H1 (cell line): ENCODE data around the gene SEL1L. TPM values are rescaled to one million over a fixed set of nuclear protein-coding genes. Genes with fewer than 3 reads are reported as not detected.

Experiments
- CTCF ChIA-PET: fragments of 300-600 bp; sonication (Branson Sonifier 250); formaldehyde crosslinking; loops from one replicate; lab custom pipeline; 2021; ENCODE audit not compliant: partially characterized antibody; lab: Charles Lee
- POLR2A ChIA-PET: fragments of 300-600 bp; sonication (Branson Sonifier 250); formaldehyde crosslinking; loops from one replicate; lab custom pipeline; 2021; ENCODE audit warnings: inconsistent platforms; ENCODE audit not compliant: partially characterized antibody; lab: Charles Lee
- DNase-seq, 2 experiments: peaks; one replicate each; pipeline versions ENCODE4 v3.0.0 to v3.0.0-alpha.2; 2010 to 2022; ENCODE audit warnings: low spot score in 2 of 2, low read depth in 1 of 2, mixed read lengths in 1 of 2
- FAIRE-seq: peaks from 2 replicates; lab custom pipeline; 2011; peaks lifted over from hg19 to GRCh38; lab: Jason Lieb, UNC
- H2AFZ ChIP-seq: 2 replicates; pipeline ENCODE4 v1.8.1; 2012; ENCODE audit warnings: low read length, inconsistent platforms
- H2AK5ac ChIP-seq: 2 replicates; pipeline ENCODE4 v1.6.1; 2013; ENCODE audit warnings: low read depth, low read length
- H2BK120ac ChIP-seq: replicated peaks from 2 replicates; pipeline ENCODE3; 2013; ENCODE audit warnings: low read depth, low read length, inconsistent platforms
- H2BK12ac ChIP-seq: 2 replicates; pipeline ENCODE4 v1.6.1; 2013; ENCODE audit warnings: low read depth, low read length
- H2BK15ac ChIP-seq: 2 replicates; pipeline ENCODE4 v1.6.1; 2013; ENCODE audit warnings: low read length
- H2BK20ac ChIP-seq: 2 replicates; pipeline ENCODE4 v1.6.1; 2013; ENCODE audit warnings: low read length
- H2BK5ac ChIP-seq: 2 replicates; pipeline ENCODE4 v1.6.1; 2013; ENCODE audit warnings: low read depth, low read length
- H3K14ac ChIP-seq: 2 replicates; pipeline ENCODE4 v1.6.1; 2013; ENCODE audit warnings: inconsistent platforms; ENCODE audit not compliant: insufficient read length
- H3K18ac ChIP-seq: 2 replicates; pipeline ENCODE4 v1.6.1; 2013; ENCODE audit warnings: low read length; ENCODE audit errors: extremely low read depth
- H3K23ac ChIP-seq: 2 replicates; pipeline ENCODE4 v1.6.1; 2013; ENCODE audit warnings: inconsistent platforms; ENCODE audit not compliant: insufficient read length
- H3K23me2 ChIP-seq: 2 replicates; pipeline ENCODE4 v1.6.1; 2013; ENCODE audit warnings: low read depth, low read length
- H3K27ac ChIP-seq: 2 replicates; pipeline ENCODE4 v1.6.1; 2011; ENCODE audit warnings: low read depth, low read length, inconsistent platforms
- H3K27me3 ChIP-seq, 4 experiments: replicated peaks in 1 of 4; 1 replicate in 1 of 4; 2 replicates in 3 of 4; pipeline versions ENCODE4 v1.6.1 to v1.8.1; 2011 to 2013; ENCODE audit warnings: low read length in 3 of 4, mild to moderate bottlenecking in 3 of 4, inconsistent platforms in 2 of 4, mixed read lengths in 2 of 4, moderate library complexity in 1 of 4; ENCODE audit not compliant: control insufficient read depth in 3 of 4, insufficient read depth in 3 of 4; ENCODE audit errors: extremely low read depth in 1 of 4
- H3K36me3 ChIP-seq, 4 experiments: 2 replicates each; pipeline versions ENCODE4 v1.6.1 to v1.8.1; 2011 to 2013; ENCODE audit warnings: mild to moderate bottlenecking in 4 of 4, low read length in 3 of 4, moderate library complexity in 2 of 4, control low read depth in 1 of 4, inconsistent platforms in 1 of 4; ENCODE audit not compliant: insufficient read depth in 4 of 4, control insufficient read depth in 2 of 4
- H3K4ac ChIP-seq: replicated peaks from 2 replicates; pipeline ENCODE3; 2013; ENCODE audit warnings: low read length, low read depth, mixed read lengths, inconsistent platforms; ENCODE audit not compliant: insufficient read length
- H3K4me1 ChIP-seq, 4 experiments: replicated peaks in 1 of 4; 1 replicate in 1 of 4; 2 replicates in 3 of 4; pipeline versions ENCODE4 v1.6.1 to v1.8.1; 2011 to 2013; ENCODE audit warnings: low read length in 3 of 4, inconsistent platforms in 2 of 4, mixed read lengths in 1 of 4; ENCODE audit not compliant: insufficient read depth in 4 of 4, control insufficient read depth in 3 of 4
- H3K4me2 ChIP-seq, 2 experiments: 2 replicates each; pipeline versions ENCODE4 v1.6.1 to v1.8.1; 2011 to 2013; ENCODE audit warnings: low read depth in 2 of 2, low read length in 2 of 2, control low read depth in 1 of 2, inconsistent platforms in 1 of 2, mild to moderate bottlenecking in 1 of 2; ENCODE audit not compliant: insufficient read depth in 1 of 2
- H3K4me3 ChIP-seq, 4 experiments: fragments of 200-600, 300-600 bp in 1 of 4; sonication (generic), shearing (Covaris generic), sonication (Bioruptor Twin) in 1 of 4; 2 replicates each; pipeline versions ENCODE4 v1.5.1 to v1.8.1; 2011 to 2016; ENCODE audit warnings: low read length in 4 of 4, low read depth in 3 of 4, control low read depth in 2 of 4, inconsistent platforms in 2 of 4, mild to moderate bottlenecking in 2 of 4, mixed read lengths in 1 of 4, moderate library complexity in 1 of 4; ENCODE audit not compliant: insufficient read depth in 2 of 4; ENCODE audit errors: extremely low read depth in 1 of 4
- H3K56ac ChIP-seq: replicated peaks from 2 replicates; pipeline ENCODE3; 2013; ENCODE audit warnings: low read depth, mild to moderate bottlenecking, mixed read lengths, low read length, inconsistent platforms; ENCODE audit not compliant: insufficient read length
- H3K79me1 ChIP-seq: 2 replicates; pipeline ENCODE4 v1.6.1; 2013; ENCODE audit warnings: low read depth, low read length, control low read depth
- H3K79me2 ChIP-seq, 2 experiments: 2 replicates each; pipeline versions ENCODE4 v1.6.1 to v1.8.1; 2012 to 2013; ENCODE audit warnings: low read length in 2 of 2, mild to moderate bottlenecking in 2 of 2, inconsistent platforms in 1 of 2; ENCODE audit not compliant: insufficient read depth in 2 of 2, control insufficient read depth in 1 of 2
- H3K9ac ChIP-seq, 4 experiments: replicated peaks in 1 of 4; 1 replicate in 1 of 4; 2 replicates in 3 of 4; pipeline versions ENCODE4 v1.6.1 to v1.8.1; 2011 to 2013; ENCODE audit warnings: low read depth in 3 of 4, low read length in 3 of 4, control low read depth in 2 of 4, mild to moderate bottlenecking in 2 of 4, moderate library complexity in 2 of 4, inconsistent platforms in 1 of 4; ENCODE audit errors: extremely low read depth in 1 of 4
- H3K9me3 ChIP-seq, 2 experiments: 2 replicates each; pipeline versions ENCODE4 v1.6.1 to v1.8.1; 2012 to 2013; ENCODE audit warnings: mild to moderate bottlenecking in 2 of 2, moderate library complexity in 2 of 2, control low read depth in 1 of 2, inconsistent platforms in 1 of 2, low read depth in 1 of 2, low read length in 1 of 2, mixed read lengths in 1 of 2; ENCODE audit not compliant: insufficient read depth in 2 of 2
- H4K20me1 ChIP-seq, 2 experiments: replicated peaks in 1 of 2; 2 replicates each; pipeline versions ENCODE3 to v1.8.1; 2011 to 2013; ENCODE audit warnings: inconsistent platforms in 2 of 2, low read length in 2 of 2, mild to moderate bottlenecking in 1 of 2; ENCODE audit not compliant: insufficient read depth in 2 of 2, control insufficient read depth in 1 of 2
- H4K5ac ChIP-seq: 2 replicates; pipeline ENCODE4 v1.6.1; 2013; ENCODE audit warnings: low read length, low read depth, mixed read lengths, inconsistent platforms; ENCODE audit not compliant: insufficient read length
- H4K8ac ChIP-seq: 2 replicates; pipeline ENCODE4 v1.8.0; 2013; ENCODE audit warnings: mild to moderate bottlenecking, moderate library complexity, low read length, inconsistent platforms; ENCODE audit not compliant: insufficient read depth; ENCODE audit errors: extremely low read depth
- H4K91ac ChIP-seq: replicated peaks from 2 replicates; pipeline ENCODE3; 2013; ENCODE audit warnings: low read length, mixed read lengths, inconsistent platforms; ENCODE audit not compliant: insufficient read length
- BRCA1 ChIP-seq: IDR thresholded peaks from 2 replicates; pipeline ENCODE4 v1.6.1; 2012; ENCODE audit warnings: low read depth, low read length, improper control_type of control experiment
- CBX5 ChIP-seq: fragments of 300-800, 300-1000 bp; sonication (generic); IDR thresholded peaks from 2 replicates; pipeline ENCODE4 v1.7.1; 2016; ENCODE audit warnings: antibody characterized with exemption, low read length, low read depth
- EP300 ChIP-seq, 2 experiments: IDR thresholded peaks; 1 replicate in 1 of 2; 2 replicates in 1 of 2; pipeline ENCODE4 v1.6.1; 2011 to 2012; ENCODE audit warnings: low read depth in 2 of 2, low read length in 2 of 2, mild to moderate bottlenecking in 2 of 2, borderline replicate concordance in 1 of 2, inconsistent platforms in 1 of 2, moderate library complexity in 1 of 2
- JUND ChIP-seq: IDR thresholded peaks from 2 replicates; pipeline ENCODE4 v1.6.1; 2011; ENCODE audit warnings: mild to moderate bottlenecking, improper control_type of control experiment, low read length
- KDM1A ChIP-seq: fragments of 200-600, 300-600 bp; sonication (generic); IDR thresholded peaks from 2 replicates; pipeline ENCODE4 v1.7.1; 2016; ENCODE audit warnings: mild to moderate bottlenecking, low read length, borderline replicate concordance
- KDM5A ChIP-seq: fragments of 200-600 bp; IDR thresholded peaks from 2 replicates; pipeline ENCODE4 v1.7.1; 2012; ENCODE audit warnings: mild to moderate bottlenecking, low read length, inconsistent platforms, mixed read lengths
- POLR2AphosphoS5 ChIP-seq: IDR thresholded peaks from 2 replicates; pipeline ENCODE4 v1.6.1; 2011; ENCODE audit warnings: low read depth, low read length
- RXRA ChIP-seq: IDR thresholded peaks from 2 replicates; pipeline ENCODE4 v1.6.1; 2011; ENCODE audit warnings: low read depth, mild to moderate bottlenecking, low read length, moderate library complexity; ENCODE audit not compliant: insufficient read depth
- SIN3A ChIP-seq, 2 experiments: IDR thresholded peaks in 1 of 2; conservative IDR thresholded peaks in 1 of 2; 2 replicates each; pipeline ENCODE4 v1.6.1; 2011 to 2012; ENCODE audit warnings: low read length in 2 of 2, improper control_type of control experiment in 1 of 2, low read depth in 1 of 2, mild to moderate bottlenecking in 1 of 2
- SP2 ChIP-seq: IDR thresholded peaks from 2 replicates; pipeline ENCODE4 v1.6.1; 2012; ENCODE audit warnings: mild to moderate bottlenecking, low read length, inconsistent platforms
- SP4 ChIP-seq: IDR thresholded peaks from 2 replicates; pipeline ENCODE4 v1.6.1; 2012; ENCODE audit warnings: low read length, inconsistent platforms
- SRF ChIP-seq: IDR thresholded peaks from 2 replicates; pipeline ENCODE4 v1.6.1; 2011; ENCODE audit warnings: mild to moderate bottlenecking, low read depth, low read length, moderate library complexity
- SUZ12 ChIP-seq: fragments of 200-600 bp; sonication (generic); IDR thresholded peaks from 2 replicates; pipeline ENCODE4 v1.6.1; 2012; ENCODE audit warnings: mild to moderate bottlenecking, inconsistent platforms, low read length, moderate library complexity, mixed read lengths
- TAF1 ChIP-seq: IDR thresholded peaks from 2 replicates; pipeline ENCODE4 v1.6.1; 2011; ENCODE audit warnings: mild to moderate bottlenecking, low read depth, low read length
- TBP ChIP-seq: IDR thresholded peaks from 2 replicates; pipeline ENCODE4 v1.6.1; 2011; ENCODE audit warnings: low read depth, low read length, improper control_type of control experiment
- WGBS, 2 experiments: shearing (Covaris generic) in 1 of 2; methylation state at CpG; one replicate each; pipeline versions ENCODE4 v1.1.6 to v1.1.7; 2013 to 2015; ENCODE audit warnings: low lambda C conversion rate in 2 of 2, mixed read lengths in 2 of 2, inconsistent platforms in 1 of 2, low coverage in 1 of 2, missing lambda C conversion rate in 1 of 2; ENCODE audit not compliant: insufficient replicate concordance in 2 of 2, insufficient coverage in 1 of 2, insufficient read length in 1 of 2; ENCODE audit errors: extremely low coverage in 1 of 2, missing lambda C conversion rate in 1 of 2; 5-methylcytosine and 5-hydroxymethylcytosine counted together
- polyA plus RNA-seq, 7 experiments: library from polyadenylated mRNA; depleted of rRNA in 3 of 7; stranded (reverse) in 5 of 7; unstranded in 2 of 7; fragments of >200 nt in 5 of 7; fragments of 200-250 nt in 2 of 7; gene quantifications; 1 replicate in 5 of 7; 2 replicates in 1 of 7; 4 replicates in 1 of 7; pipeline versions ENCODE4 v1.2.1 to v1.2.3, GENCODE V29; 2011 to 2013; ENCODE audit warnings: missing spikeins in 2 of 7, mixed read lengths in 2 of 7
- total RNA-seq: library from RNA; stranded (reverse); fragmentation: NEBNext Ultra II Directional; extraction: Animal tissue kit (Norgen Biotek cat#: 25700); gene quantifications from 2 replicates; pipeline ENCODE4 v1.2.1, GENCODE V29; 2021

Gene SEL1L
- total and polyA plus RNA-seq, 2 of the 8 experiments (the other 6 are each of a cell fraction or from before 2014, with no cell fraction given) = 4.3 to 34.9 TPM

GRCh38 chr14:81466854-81467253 is 66.8 kb downstream of the SEL1L start:
- no peak overlapping the region for H3K14ac ChIP-seq
- DNase-seq (no peak), FAIRE-seq (no peak)
- H3K36me3 ChIP-seq = no peaks in the 10 kb centered on the region
- H2BK20ac ChIP-seq = no peak overlapping the region
- no peak overlapping the region for H2BK15ac ChIP-seq
- no peaks in the 10 kb centered on the region for H3K79me1 ChIP-seq
- no peak overlapping the region for H2BK12ac ChIP-seq
- H3K9me3 ChIP-seq = peaks cover 0 to 12% of the 10 kb centered on the region in 2 experiments; a peak in 1 of 4 replicates
- no peak overlapping the region for H3K27ac ChIP-seq
- POLR2A ChIA-PET = interaction anchor here (1.2 to 1.4 kb wide), 2 partner anchors 246 to 248 kb away, joined by 5 read pairs; partner anchors contain the start of gene GTF2A1
- no peak overlapping the region for H3K9ac ChIP-seq
- no peak overlapping the region for H2BK120ac ChIP-seq
- H2AFZ ChIP-seq = no peak overlapping the region
- H3K23me2 ChIP-seq = no peaks in the 10 kb centered on the region
- H4K5ac ChIP-seq = no peak overlapping the region
- no peak overlapping the region for H3K56ac ChIP-seq
- 93% methylated on average over 5 of the region's 5 CpGs; no CpG with 5 or more reads in 1 of the 2 experiments for WGBS, 2 experiments
- no peak overlapping the region for H3K4me2 ChIP-seq
- no peak overlapping the region for H4K91ac ChIP-seq
- no peak overlapping the region for H3K23ac ChIP-seq
- no peak overlapping the region for H2BK5ac ChIP-seq
- no peak overlapping the region for H2AK5ac ChIP-seq
- no peaks in the 10 kb centered on the region for H3K4me1 ChIP-seq
- no peaks in the 10 kb centered on the region for H3K79me2 ChIP-seq
- H3K4me3 ChIP-seq = no peak overlapping the region
- no peak overlapping the region for H4K8ac ChIP-seq
- H4K20me1 ChIP-seq = no peaks in the 10 kb centered on the region
- no peak overlapping the region for H3K18ac ChIP-seq
- H3K4ac ChIP-seq = no peak overlapping the region
- CTCF ChIA-PET = interaction anchor here (0.7 to 5.9 kb wide), 7 partner anchors 10 to 352 kb away, joined by 3 to 76 read pairs (median 4); no protein-coding TSS in a partner anchor
- H3K27me3 ChIP-seq = no peaks in the 10 kb centered on the region
- TF ChIP-seq CBX5 = no peak
- TF ChIP-seq SP2 = no peak
- TF ChIP-seq TBP = no peak
- no peak for TF ChIP-seq KDM5A
- no peak for TF ChIP-seq TAF1
- TF ChIP-seq KDM1A = no peak
- TF ChIP-seq JUND = no peak
- no peak for TF ChIP-seq POLR2AphosphoS5
- no peak for TF ChIP-seq RXRA
- no peak for TF ChIP-seq SRF
- no peak for TF ChIP-seq SIN3A (conservative IDR thresholded peaks at IDR 0.05 in 1 of 2, IDR thresholded peaks at IDR 0.05 in 1 of 2; ENCODE audit: low read depth in 1 of 2, low read length in 2 of 2)
- TF ChIP-seq SP4 = no peak
- no peak for TF ChIP-seq EP300 (IDR thresholded peaks at IDR 0.05; ENCODE audit: borderline replicate concordance in 1 of 2, low read depth in 2 of 2, low read length in 2 of 2)
- TF ChIP-seq BRCA1 = no peak
- no peak for TF ChIP-seq SUZ12
